ENCODE results near the gene CCDC33. TPM values are rescaled to one million over a fixed set of nuclear protein-coding genes. Genes with fewer than 3 reads are reported as not detected.

Gene CCDC33
- total RNA-seq, 2 donors from 2014 or later = 0.10 to 0.21 TPM

DNA sequence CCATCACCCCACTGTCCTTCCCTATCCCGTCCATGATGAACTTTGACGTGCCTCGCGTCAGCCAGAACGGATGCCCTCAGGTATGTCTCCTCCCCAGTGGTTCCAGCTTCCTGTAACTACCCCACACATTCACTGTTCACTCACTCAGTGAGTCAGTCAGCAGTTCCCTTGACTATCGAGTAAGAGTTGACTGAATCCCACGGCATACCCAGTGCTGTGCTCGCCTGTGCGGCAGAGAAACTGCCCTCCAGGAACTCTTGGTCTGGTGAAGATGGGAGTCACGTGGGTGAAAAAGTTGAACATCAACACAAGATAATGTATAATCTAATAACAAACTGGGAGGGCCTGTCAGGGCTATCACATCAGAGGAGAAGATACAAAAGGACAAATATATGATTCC lies 36.7 kb downstream of the CCDC33 start:
- TF ChIP-seq, protein P1, sequence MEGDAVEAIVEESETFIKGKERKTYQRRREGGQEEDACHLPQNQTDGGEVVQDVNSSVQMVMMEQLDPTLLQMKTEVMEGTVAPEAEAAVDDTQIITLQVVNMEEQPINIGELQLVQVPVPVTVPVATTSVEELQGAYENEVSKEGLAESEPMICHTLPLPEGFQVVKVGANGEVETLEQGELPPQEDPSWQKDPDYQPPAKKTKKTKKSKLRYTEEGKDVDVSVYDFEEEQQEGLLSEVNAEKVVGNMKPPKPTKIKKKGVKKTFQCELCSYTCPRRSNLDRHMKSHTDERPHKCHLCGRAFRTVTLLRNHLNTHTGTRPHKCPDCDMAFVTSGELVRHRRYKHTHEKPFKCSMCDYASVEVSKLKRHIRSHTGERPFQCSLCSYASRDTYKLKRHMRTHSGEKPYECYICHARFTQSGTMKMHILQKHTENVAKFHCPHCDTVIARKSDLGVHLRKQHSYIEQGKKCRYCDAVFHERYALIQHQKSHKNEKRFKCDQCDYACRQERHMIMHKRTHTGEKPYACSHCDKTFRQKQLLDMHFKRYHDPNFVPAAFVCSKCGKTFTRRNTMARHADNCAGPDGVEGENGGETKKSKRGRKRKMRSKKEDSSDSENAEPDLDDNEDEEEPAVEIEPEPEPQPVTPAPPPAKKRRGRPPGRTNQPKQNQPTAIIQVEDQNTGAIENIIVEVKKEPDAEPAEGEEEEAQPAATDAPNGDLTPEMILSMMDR (IDR thresholded peaks at IDR 0.05) = no peak
- intact Hi-C loops (cut with DNase I) = no loop called here

DNA sequence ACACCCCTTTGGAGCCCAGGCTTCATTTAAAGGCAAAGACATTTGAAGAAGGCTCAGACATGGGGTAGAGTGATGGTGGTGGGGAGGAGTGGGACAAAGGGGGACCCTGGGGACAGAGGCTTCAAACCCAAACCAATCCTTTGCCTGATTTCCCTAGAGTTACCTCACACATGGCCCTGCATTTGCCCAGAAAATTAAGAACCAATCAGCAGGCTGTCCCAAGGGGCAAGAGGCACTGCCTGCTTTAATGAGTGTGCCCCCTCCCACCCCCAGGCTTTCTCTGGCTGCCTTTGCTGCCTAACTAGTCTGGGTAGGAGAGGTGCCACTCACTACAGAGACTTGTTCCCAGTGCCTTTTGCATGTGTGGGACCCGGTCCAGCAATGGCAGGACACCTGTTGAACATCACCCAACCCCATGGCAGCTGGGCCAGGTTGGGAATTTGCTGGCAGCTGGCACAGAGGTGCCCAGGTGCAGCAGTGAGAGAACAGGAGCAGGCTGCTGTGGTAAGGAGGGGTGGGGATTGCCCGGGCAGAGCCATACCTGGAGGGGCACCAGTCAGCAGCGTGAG lies 38.4 kb downstream of the CCDC33 start:
- DNase-seq = no peak
- Histone ChIP-seq H3K9ac (ENCODE audit: low read depth in 2 of 2, low read length in 2 of 2) (no peak overlapping the region), H3K4me1 (no peaks in the 10 kb centered on the region), H3K9me3 (no peaks in the 10 kb centered on the region), H3K36me3 (no peaks in the 10 kb centered on the region), H3K4me3 (no peak overlapping the region), H3K27me3 (no peaks in the 10 kb centered on the region), H3K27ac (no peak overlapping the region)
- intact Hi-C loops (cut with DNase I) = no loop called here
- TF ChIP-seq, protein P1 (IDR thresholded peaks at IDR 0.05) = no peak

More for the DNA sequence above, 36.7 kb downstream of the CCDC33 start:
- no peaks in the 10 kb centered on the region for H3K27me3 ChIP-seq
- H3K27ac ChIP-seq = no peak overlapping the region
- H3K9me3 ChIP-seq = no peaks in the 10 kb centered on the region
- no peak for DNase-seq
- H3K4me3 ChIP-seq = no peak overlapping the region
- no peaks in the 10 kb centered on the region for H3K4me1 ChIP-seq
- no peaks in the 10 kb centered on the region for H3K36me3 ChIP-seq
- H3K9ac ChIP-seq (ENCODE audit: low read depth in 2 of 2, low read length in 2 of 2) = no peak overlapping the region

DNA sequence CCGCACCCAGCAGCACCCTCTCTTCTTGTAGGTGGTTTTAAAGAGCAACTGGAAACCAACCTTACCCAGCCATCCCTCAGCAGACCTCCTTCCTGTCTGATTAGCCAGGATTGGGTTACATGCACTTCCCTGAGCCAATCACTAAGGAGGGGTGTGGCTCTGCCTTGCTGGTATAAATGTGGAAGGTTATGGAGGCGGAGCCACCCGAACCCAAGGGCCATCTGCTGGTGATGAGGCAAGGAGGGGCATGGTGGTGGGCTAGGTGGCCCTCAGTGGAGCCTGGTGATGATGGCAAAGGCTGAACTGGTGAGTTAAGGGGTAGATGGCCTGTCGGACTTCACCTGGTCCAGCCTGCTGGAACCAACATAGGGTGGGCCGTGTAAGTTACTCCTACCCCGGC lies 39.8 kb downstream of the CCDC33 start:
- Histone ChIP-seq H3K9ac (ENCODE audit: low read depth in 2 of 2, low read length in 2 of 2) (no peak overlapping the region), H3K36me3 (no peaks in the 10 kb centered on the region), H3K27ac (no peak overlapping the region), H3K27me3 (no peaks in the 10 kb centered on the region), H3K9me3 (no peaks in the 10 kb centered on the region), H3K4me1 (no peaks in the 10 kb centered on the region), H3K4me3 (no peak overlapping the region)
- no peak for DNase-seq
- intact Hi-C loops (cut with DNase I) = no loop called here
- TF ChIP-seq, protein P1 (IDR thresholded peaks at IDR 0.05) = no peak

DNA sequence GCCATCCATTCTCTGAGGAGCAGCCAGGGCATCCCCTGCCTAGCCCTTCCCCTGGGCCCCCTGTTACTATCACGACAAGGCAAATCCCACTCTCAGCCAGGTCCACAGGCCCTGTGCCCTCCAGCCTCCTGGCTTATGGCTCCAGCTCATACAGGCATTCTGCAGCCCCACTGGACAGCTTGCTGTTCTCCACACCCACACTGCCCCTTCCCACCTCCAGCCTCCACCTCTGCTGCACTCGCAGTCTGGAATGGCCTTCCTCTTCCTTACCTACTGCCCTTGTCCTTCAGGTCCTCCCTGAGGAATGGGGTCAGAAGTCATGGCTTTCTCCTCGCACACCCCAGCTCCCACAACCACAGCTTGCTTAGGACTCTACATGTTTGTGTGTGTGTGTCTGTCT lies 40.4 kb downstream of the CCDC33 start:
- no peaks in the 10 kb centered on the region for H3K36me3 ChIP-seq
- DNase-seq = no peak
- no peak overlapping the region for H3K27ac ChIP-seq
- no peak overlapping the region for H3K4me3 ChIP-seq
- no peaks in the 10 kb centered on the region for H3K4me1 ChIP-seq
- TF ChIP-seq, protein P1 (IDR thresholded peaks at IDR 0.05) = no peak
- intact Hi-C loops (cut with DNase I) = no loop called here
- H3K9me3 ChIP-seq = no peaks in the 10 kb centered on the region
- no peak overlapping the region for H3K9ac ChIP-seq (ENCODE audit: low read depth in 2 of 2, low read length in 2 of 2)
- no peaks in the 10 kb centered on the region for H3K27me3 ChIP-seq

DNA sequence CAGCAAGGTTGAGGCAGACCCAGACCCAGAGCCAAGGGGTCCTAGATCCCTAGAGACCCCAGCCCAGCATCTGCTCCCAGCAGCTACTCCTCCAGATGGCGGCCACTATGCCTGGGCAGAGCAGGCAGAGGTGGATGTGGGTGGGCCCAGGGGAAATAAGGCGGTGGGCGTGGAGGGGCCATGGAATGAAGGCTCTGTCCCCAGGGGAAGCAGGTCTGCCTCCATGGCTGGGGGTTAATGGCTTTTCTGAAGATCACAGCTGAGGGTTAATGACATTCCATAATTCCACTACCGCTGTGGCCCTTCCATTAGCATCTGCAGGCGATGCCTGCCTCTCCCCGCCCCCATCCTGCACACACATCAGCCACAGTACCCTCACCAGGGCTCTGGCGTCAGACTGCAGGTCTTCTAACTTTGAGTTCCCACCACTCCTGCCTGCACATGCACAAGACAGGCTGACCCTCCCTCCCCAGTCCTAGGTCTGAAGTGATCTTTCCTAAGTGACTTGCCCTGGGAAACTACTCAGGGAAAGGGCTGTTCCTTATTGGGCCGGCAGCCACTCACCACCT lies 41.2 kb downstream of the CCDC33 start:
- no peak for DNase-seq
- H3K36me3 ChIP-seq = no peaks in the 10 kb centered on the region
- H3K9ac ChIP-seq (ENCODE audit: low read depth in 2 of 2, low read length in 2 of 2) = no peak overlapping the region
- H3K4me3 ChIP-seq = no peak overlapping the region
- intact Hi-C loops (cut with DNase I) = no loop called here
- H3K27me3 ChIP-seq = no peaks in the 10 kb centered on the region
- no peaks in the 10 kb centered on the region for H3K4me1 ChIP-seq
- no peaks in the 10 kb centered on the region for H3K9me3 ChIP-seq
- TF ChIP-seq, protein P1 (IDR thresholded peaks at IDR 0.05) = no peak
- no peak overlapping the region for H3K27ac ChIP-seq

Data from colonic mucosa (tissue), 4 donors.